SH-SY5Y (cell line): ENCODE measurements around the gene ADGRD2.

Source experiments
- GATA2 ChIP-seq: IDR thresholded peaks from 2 replicates; pipeline ENCODE4 v1.6.1; 2011; ENCODE audit warnings: mild to moderate bottlenecking, low read depth, low read length
- GATA3 ChIP-seq: IDR thresholded peaks from 2 replicates; pipeline ENCODE4 v1.6.1; 2011; ENCODE audit warnings: low read depth, mild to moderate bottlenecking, low read length, moderate library complexity

DNA sequence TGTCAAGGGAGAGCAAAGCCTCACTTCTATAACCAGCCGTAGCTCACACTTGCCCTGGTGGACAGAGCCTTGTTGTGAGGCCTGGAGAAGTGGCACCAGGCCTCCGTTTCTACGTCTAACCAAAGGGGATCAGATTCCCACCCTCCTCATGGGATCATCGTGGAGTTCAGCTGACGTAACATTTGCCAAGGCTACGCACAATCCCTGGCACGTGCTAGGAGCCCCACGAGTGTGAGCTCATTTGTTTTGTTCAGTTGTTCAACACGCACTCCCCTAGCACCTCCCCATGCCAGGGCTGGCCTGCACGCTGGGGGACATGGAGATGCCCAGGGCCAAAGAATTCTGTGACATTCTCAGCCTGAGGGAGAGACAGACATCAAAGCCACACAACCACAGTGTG is 23.1 kb downstream of the ADGRD2 start:
- no peak for TF ChIP-seq GATA2
- TF ChIP-seq GATA3, result no peak
